Right renal cortex interstitium (tissue), 3 donors: ENCODE data around the gene FAM20B. TPM values are rescaled to one million over a fixed set of nuclear protein-coding genes. Genes with fewer than 3 reads are reported as not detected.
A peak's percentile ranks its signal among the peaks of the same experiment; 100 is the strongest.

ENCODE experiments used
- DNase-seq, 3 donors: peaks; one replicate each; pipeline ENCODE4 v3.0.0-alpha.2; 2013; ENCODE audit warnings: low read depth in 3 of 3, low spot score in 2 of 3
- polyA plus RNA-seq, 3 donors: library from polyadenylated mRNA; unstranded; fragments of 120-200 nt; gene quantifications; one replicate each; pipeline ENCODE4 v1.2.1, GENCODE V29; 2013; ENCODE audit not compliant: insufficient read length in 3 of 3

FAM20B gene
- polyA plus RNA-seq, 3 donors: 42.4 to 48.2 (median 44.8) TPM

- DNase-seq: no peak
Measured at GRCh38 chr1:179090923-179091322, 65.2 kb downstream of the FAM20B start.

DNA sequence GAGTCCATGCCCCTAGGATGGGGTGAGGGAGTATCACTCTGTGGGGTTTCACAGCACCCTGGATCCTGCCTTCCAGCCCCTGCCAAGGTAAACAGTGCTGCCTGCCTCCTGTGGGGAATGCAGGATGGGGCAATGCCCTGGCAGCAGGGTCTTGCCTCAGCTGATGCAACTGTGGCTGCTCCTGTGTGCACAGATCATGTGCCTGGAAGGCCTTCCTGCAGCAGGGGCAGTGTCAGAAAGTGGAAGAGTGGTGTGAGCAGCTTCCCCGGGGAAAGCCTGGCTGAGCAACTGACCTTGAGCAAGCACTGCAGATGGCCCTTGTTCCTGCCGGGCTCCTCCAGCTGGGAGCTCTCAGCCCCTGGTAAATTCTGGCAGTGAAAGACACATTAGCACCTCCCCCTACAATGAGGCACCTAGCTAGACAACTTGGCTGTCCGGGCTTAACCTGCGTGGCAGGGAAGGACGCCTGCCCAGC lies 66.0 kb downstream of the FAM20B start:
- DNase-seq: no peak

DNA sequence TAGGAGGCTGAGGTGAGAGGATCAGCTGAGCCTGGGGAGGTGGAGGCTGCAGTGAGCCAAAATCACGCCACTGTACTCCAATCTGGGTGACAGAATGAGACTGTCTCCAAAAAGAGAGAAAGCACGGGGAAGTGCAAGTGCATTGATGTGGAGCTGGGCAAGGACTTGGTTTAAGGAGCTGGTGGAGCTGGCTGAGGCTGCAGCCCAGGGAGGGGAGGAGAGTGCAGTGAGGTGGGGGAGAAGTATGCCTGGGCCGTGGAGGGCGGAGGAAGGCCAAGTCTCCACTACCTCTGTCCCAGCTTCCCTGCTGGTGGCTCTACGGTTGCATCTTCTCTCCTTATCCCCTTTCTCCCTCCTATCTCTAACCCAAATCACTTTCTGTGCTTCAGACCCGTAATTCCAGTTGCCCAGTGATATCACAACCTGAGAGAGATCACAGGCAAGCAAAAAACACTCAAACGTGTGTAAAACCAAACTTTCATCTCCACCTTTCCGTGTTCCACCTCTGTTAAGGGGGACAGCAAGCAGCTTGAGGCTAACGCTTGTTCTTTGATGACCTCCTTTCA lies 67.3 kb downstream of the FAM20B start:
- DNase-seq: no peak

DNA sequence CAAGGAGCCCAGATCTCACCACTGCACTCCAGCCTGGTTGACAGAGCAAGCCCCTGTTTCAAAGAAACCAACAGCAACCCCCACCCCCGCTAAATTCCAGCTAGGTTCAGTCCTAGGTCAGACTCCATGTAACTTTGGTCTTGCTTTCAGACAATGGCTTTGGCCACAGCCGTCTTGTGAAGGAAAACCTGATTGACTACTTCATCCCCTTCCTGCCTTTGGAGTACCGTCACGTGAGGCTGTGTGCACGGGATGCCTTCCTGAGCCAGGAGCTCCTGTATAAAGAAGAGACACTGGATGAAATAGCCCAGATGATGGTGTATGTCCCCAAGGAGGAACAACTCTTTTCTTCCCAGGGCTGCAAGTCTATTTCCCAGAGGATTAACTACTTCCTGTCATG lies 69.1 kb downstream of the FAM20B start:
- DNase-seq: no peak

- DNase-seq: no peak
Measured at GRCh38 chr1:179095377-179095776, 69.7 kb downstream of the FAM20B start.

GRCh38 chr1:179095924-179096323 lies 70.2 kb downstream of the FAM20B start:
- DNase-seq: no peak

- DNase-seq: no peak
Measured at GRCh38 chr1:179099891-179100290, 74.2 kb downstream of the FAM20B start.

DNA sequence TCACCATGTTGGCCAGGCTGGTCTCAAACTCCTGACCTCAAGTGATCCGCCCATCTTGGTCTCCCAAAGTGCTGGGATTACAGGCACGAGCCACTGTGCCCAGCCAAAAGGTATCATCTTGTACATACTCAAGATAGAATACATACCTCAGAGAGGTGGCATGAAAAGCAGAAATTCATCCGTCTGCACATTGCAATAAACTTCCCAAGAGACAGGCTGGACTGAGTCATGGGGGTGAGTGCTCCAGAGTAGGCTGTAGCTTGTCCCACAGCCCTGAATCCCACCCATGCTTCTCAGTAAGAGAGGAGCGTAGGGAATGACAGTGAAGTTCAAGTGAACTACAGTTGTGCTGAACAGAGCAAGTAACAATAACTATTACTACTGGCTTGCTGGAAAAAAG lies 75.9 kb downstream of the FAM20B start:
- DNase-seq: no peak

GRCh38 chr1:179103999-179104398 lies 78.3 kb downstream of the FAM20B start:
- DNase-seq: no peak

DNA sequence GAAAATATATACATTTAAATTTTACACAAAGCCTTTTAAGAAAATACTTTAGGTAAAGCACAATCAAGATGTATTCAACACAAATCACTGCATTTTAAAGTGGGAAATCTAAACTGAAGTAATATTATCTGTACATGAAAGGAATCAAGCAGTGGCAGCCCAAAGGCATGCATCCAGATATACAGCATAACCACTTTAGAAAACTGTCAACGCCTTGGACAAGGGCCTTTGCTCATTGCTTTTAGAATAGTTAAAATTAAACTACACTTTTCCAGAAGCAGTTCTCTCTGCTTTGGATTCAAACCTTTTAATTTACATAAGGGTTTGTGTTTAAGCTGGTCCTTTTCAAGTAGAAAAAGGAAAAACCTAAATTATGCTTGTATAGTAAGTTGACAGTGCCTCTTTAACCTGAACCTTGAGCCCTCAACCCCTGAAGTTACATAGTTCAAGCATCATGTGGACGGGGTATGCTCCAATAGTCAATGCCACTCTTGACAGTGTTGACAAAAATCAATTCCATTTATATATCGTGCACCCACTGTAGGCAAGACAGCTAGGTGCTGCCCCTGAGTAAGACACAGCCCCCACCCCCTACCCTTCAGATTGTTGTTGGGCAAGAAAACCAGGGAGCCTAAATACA lies 79.0 kb downstream of the FAM20B start:
- DNase-seq: no peak

DNA sequence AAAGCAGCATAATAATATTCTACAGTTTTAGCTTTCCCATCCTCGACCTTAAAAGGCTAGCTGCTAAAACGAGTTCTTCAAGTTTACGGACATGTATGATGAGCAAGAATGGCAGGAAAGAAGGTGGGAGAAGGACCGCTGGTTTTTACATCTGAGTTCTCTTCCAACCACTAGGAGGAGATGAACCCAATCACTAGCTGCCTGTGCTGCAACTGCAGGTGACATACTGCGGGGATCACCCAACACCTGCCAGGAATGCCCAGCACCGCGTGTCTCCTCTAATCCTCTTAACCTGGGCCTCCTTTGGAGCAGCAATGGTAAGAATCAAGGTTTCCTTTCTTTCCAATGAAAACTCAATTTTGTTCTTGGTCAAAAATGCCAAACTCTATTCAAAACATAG lies 79.7 kb downstream of the FAM20B start:
- no peak for DNase-seq

DNA sequence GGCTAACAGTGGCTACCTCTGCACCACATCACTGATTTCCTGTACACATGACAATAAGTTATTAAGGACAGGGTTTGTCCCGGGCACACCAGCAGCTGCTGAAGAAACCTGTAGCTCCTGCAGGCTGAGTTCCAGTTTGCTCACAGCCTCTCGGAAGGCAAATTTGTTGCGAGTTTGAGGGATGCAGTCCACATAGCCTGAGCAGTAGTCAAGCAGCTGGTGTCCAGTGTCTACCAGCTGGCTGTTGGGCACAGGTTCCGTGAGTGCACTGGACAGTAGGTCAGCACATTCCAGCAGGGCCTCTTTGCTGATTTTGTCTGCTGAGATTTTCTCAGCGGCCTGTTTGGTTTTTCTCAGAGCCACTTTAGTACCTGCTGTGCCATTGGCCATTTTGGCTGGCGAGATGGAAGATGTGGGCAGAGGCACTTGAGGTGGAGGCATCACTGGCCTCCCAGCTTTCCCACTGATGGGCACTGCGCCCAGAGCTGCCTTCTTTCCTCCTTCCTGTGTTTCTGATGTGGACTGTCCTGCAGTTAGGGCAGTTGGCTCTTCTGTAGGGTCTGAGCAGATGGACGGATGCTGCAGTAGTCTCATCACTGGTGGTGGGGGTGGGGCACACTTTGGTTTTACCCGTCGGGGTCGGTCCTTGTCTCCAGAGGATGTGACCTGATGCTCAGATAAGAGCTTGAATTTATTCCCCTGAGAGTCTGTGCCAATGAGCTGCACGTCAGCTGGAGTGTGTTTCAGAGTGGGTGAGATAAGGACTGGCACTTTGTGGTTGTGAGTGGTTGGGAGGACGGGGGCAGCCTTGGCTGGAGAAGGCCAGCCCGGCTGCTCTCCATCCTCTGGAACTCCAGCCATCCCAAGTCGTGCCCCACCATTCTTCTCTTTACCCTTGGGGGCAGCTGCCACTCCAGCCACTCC lies 82.3 kb downstream of the FAM20B start:
- no peak for DNase-seq

- DNase-seq: no peak
Measured at GRCh38 chr1:179108644-179109043, 83.0 kb downstream of the FAM20B start.

DNA sequence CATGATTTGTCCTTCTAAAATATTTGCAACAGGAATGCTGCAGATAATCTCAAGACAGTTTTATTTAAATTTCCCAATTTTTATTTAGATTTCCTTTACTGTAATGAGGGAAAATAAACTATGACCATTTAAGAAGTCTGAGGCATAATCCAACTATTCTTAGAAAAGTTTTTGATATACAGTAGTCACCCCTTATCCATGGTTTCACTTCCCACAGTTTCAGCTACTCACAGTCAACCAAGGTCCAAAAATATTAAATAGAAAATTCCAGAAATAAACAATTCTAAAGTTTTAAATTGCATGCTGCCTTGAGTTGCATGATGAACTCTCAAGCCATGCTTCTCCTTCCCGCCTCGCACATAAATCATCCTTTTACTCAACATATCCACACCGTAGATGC lies 89.5 kb downstream of the FAM20B start:
- no peak for DNase-seq

- DNase-seq: no peak
Measured at GRCh38 chr1:179119513-179119912, 93.8 kb downstream of the FAM20B start.

GRCh38 chr1:179120736-179121135 lies 95.0 kb downstream of the FAM20B start:
- no peak for DNase-seq

- DNase-seq: peak in 2 of 3 donors; percentile 27 to 36
Measured at GRCh38 chr1:179121159-179121938, 95.7 kb downstream of the FAM20B start.

DNA sequence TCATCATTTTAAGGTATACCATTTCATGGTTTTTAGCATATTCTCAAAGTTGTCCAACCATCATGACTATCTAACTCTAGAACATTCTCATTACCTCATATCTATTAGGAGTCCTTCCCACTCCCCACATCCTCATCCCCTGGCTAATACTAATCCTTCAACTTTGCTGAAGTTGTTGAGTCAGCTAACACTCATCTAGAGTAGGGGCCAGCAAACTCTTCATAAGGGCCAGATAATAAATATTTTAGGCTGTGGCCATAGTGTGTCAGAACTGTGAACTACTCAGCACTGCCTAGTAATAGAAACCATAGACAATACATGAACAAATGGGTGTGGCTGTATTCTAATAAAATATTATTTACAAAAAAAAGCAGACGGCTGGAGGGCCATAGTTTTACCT lies 99.2 kb downstream of the FAM20B start:
- DNase-seq: no peak
